GM12873 (cell line): Measurements from ENCODE around the gene MCIDAS.

Experiments used
- TF ChIP-seq, protein P1 (sequence below): IDR thresholded peaks from 2 replicates; pipeline ENCODE4 v1.5.1; 2012; ENCODE audit warnings: low read depth, mild to moderate bottlenecking, moderate library complexity, low read length, control low read depth; ENCODE audit not compliant: insufficient read depth; ENCODE audit errors: missing control alignments

The MCIDAS gene

DNA sequence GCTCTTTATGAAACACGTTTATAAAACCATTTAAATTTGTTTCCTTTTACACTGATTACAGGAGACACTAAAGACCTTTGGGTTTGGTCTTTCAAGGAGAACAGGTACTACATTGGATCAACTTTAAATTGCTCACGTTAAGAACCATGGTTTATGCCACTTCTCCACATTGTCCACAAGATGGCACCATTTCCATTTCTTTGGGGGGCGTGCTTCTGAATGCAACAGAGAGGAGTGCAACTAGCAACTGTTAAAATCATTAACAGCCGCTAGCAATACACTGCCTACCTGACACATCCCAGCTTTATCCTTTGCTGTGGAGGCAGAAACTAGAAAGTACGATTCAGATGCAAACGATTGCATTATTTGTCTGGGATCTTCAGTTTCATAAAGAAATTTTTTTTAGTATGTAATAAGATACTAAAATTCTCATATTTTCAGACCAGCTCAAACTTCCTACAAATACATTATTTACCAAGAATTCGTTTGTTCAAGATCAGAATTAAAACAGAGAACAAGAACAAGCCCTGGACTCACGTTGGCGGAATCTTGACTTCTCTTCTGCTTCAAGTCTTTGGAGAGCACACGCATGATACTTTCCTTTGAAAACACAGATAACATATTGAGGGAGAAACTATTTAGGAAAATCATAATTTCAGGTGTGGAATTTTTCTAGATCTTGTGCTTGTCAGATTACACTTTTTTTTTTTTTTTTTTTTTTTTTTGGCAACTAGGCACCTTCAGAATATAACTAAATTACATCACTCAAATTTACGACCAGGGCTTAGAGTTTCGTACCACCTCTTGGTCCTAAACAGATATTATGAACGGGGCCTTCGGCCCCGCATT lies 54.8 kb downstream of the MCIDAS start:
- TF ChIP-seq, protein P1, sequence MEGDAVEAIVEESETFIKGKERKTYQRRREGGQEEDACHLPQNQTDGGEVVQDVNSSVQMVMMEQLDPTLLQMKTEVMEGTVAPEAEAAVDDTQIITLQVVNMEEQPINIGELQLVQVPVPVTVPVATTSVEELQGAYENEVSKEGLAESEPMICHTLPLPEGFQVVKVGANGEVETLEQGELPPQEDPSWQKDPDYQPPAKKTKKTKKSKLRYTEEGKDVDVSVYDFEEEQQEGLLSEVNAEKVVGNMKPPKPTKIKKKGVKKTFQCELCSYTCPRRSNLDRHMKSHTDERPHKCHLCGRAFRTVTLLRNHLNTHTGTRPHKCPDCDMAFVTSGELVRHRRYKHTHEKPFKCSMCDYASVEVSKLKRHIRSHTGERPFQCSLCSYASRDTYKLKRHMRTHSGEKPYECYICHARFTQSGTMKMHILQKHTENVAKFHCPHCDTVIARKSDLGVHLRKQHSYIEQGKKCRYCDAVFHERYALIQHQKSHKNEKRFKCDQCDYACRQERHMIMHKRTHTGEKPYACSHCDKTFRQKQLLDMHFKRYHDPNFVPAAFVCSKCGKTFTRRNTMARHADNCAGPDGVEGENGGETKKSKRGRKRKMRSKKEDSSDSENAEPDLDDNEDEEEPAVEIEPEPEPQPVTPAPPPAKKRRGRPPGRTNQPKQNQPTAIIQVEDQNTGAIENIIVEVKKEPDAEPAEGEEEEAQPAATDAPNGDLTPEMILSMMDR: peak; percentile 77

DNA sequence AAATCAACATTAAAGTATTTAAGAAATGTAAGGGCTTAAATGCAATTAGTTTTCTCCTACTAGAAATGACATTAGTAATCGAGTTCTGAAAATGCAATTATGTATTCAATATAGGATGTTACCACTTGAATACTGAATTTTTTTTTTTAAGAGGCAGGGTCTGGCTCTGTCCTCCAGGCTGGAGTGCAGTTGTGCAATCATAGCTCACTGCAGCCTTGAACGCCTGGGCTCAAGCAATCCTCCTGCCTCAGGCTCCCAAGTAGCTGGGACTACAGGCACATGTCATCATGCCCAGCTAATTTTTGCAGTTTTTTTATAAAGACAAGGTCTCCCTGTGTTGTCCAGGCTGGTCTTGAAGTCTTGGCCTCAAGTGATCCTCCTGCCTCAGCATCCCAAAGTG lies 55.6 kb downstream of the MCIDAS start:
- TF ChIP-seq, protein P1: no peak
